ENCODE data around the gene USP19.

GRCh38 chr3:49100046-49100615 is 20.5 kb downstream of the USP19 start:
- TF ChIP-seq CTCF (conservative IDR thresholded peaks at IDR 0.05; ENCODE audit: low read depth, low read length) (no peak), POLR2A (IDR thresholded peaks at IDR 0.05; ENCODE audit: low read depth, low read length) (no peak), MAFK (IDR thresholded peaks at IDR 0.05; ENCODE audit: low read depth, low read length) (no peak), USF2 (IDR thresholded peaks at IDR 0.05; ENCODE audit: low read depth, low read length) (no peak)

All from IMR-90 (cell line).